ENCODE data around the gene GYS2. TPM values are rescaled to one million over a fixed set of nuclear protein-coding genes. Genes with fewer than 3 reads are reported as not detected.
A peak's percentile ranks its signal among the peaks of the same experiment; 100 is the strongest.
"Not testable (repeated sequence)": the region's sequence is repeated elsewhere in the genome, so short reads cannot be mapped to it uniquely, and the experiment has no call there.

GYS2 gene
- total and polyA plus RNA-seq, 9 of the 15 experiments (the other 6 are each of a cell fraction or from before 2014, with no cell fraction given) = not detected

DNA sequence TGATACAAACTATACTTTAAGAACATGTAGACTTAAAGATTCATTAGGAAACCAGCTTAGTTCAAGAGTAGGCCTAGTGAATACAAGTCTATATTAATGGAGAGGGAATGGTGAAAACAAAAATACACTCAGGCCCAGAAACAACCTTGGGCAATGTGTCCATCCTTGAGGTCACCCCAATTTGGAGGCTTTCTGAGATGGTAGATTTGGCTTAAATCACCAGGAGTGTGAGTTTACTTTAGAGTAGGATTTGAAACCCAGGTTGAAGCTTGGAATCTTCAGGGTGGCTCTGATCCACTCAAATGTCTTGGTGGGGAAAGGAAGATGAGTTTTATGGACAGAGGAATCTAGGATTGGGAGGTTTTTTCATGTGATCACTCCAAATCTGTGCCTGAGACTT lies 42.5 kb upstream of the GYS2 start:
- in situ Hi-C loops (cut with MboI) (no loop called here), intact Hi-C loops (cut with micrococcal nuclease) (no loop called here)
- Histone ChIP-seq H3K4me1 (replicated peaks in 1 of 2; ENCODE audit: control insufficient read depth in 2 of 2, insufficient read depth in 2 of 2, low read length in 2 of 2) (peaks cover 0 to 2% of the 10 kb centered on the region in 2 experiments; a peak in 1 of 5 replicates), H3K4me3 (no peak overlapping the region), H4K20me1 (replicated peaks; ENCODE audit: control insufficient read depth, insufficient read depth, low read length) (no peaks in the 10 kb centered on the region), H3K27ac (ENCODE audit: extremely low read depth, low read depth, low read length) (no peak overlapping the region), H2AFZ (ENCODE audit: low read depth, low read length) (no peak overlapping the region), H3K4me2 (ENCODE audit: insufficient read depth, low read length) (no peak overlapping the region), H3K27me3 (ENCODE audit: control insufficient read depth in 2 of 2, insufficient read depth in 2 of 2, low read length in 2 of 2) (no peaks in the 10 kb centered on the region), H3K9me3 (replicated peaks; ENCODE audit: control insufficient read depth, insufficient read depth, low read depth, low read length) (no peaks in the 10 kb centered on the region), H3K9ac (ENCODE audit: insufficient read depth in 1 of 2, low read depth in 2 of 2, low read length in 2 of 2) (no peak overlapping the region), H3K36me3 (ENCODE audit: control insufficient read depth, insufficient read depth, low read length) (peaks cover 96% of the 10 kb centered on the region), H3K79me2 (ENCODE audit: control insufficient read depth, insufficient read depth, low read length) (peaks cover 78% of the 10 kb centered on the region), H3K9me1 (ENCODE audit: control insufficient read depth, insufficient read depth, low read length) (no peaks in the 10 kb centered on the region)
- TF ChIP-seq TAF9B (IDR thresholded peaks at IDR 0.05; ENCODE audit: partially characterized antibody) = no peak
- TF ChIP-seq POLR2A (conservative IDR thresholded peaks at IDR 0.05) = peak; percentile 57
- no peak for FAIRE-seq
- BruUV-seq (replicated peaks) = no TSS peak
- no peak for DNase-seq (ENCODE audit: extremely low read depth in 1 of 4, low spot score in 3 of 4)
- ChIA-PET POLR2A (interaction anchor here (1.4 kb wide), 1 partner anchor 10 kb away, joined by 12 read pairs; the partner anchor contains the start of gene LDHB), CTCF (ENCODE audit: low intra/inter-chr PET ratio) (no interaction called here)
- ATAC-seq = no peak

- FAIRE-seq; H3K4me3 ChIP-seq; H2AFZ ChIP-seq (ENCODE audit: low read depth, low read length); H3K9ac ChIP-seq (ENCODE audit: insufficient read depth in 1 of 2, low read depth in 2 of 2, low read length in 2 of 2); H3K27ac ChIP-seq (ENCODE audit: extremely low read depth, low read depth, low read length); H3K4me2 ChIP-seq (ENCODE audit: insufficient read depth, low read length); H3K4me1 ChIP-seq (replicated peaks in 1 of 2; ENCODE audit: control insufficient read depth in 2 of 2, insufficient read depth in 2 of 2, low read length in 2 of 2); ATAC-seq; H4K20me1 ChIP-seq (replicated peaks; ENCODE audit: control insufficient read depth, insufficient read depth, low read length); intact Hi-C loops (cut with micrococcal nuclease); H3K9me1 ChIP-seq (ENCODE audit: control insufficient read depth, insufficient read depth, low read length); CTCF ChIA-PET (ENCODE audit: low intra/inter-chr PET ratio); DNase-seq (ENCODE audit: extremely low read depth in 1 of 4, low spot score in 3 of 4); H3K27me3 ChIP-seq (ENCODE audit: control insufficient read depth in 2 of 2, insufficient read depth in 2 of 2, low read length in 2 of 2); in situ Hi-C loops (cut with MboI); BruUV-seq (replicated peaks); H3K9me3 ChIP-seq (replicated peaks; ENCODE audit: control insufficient read depth, insufficient read depth, low read depth, low read length): not testable (repeated sequence)
- 0 out of 2 replicates have a peak, but pooled peaks have one; percentile 35 for TF ChIP-seq MAX (CRISPR knock-in tag; IDR thresholded peaks at IDR 0.05)
- 67% methylated on average over 2 of the region's 7 CpGs for WGBS (ENCODE audit: insufficient coverage, low coverage, missing lambda C conversion rate)
- POLR2A ChIA-PET = interaction anchor here (0.7 kb wide), 1 partner anchor 108 kb away, joined by 3 read pairs; no protein-coding TSS in a partner anchor
- Histone ChIP-seq H3K79me2 (ENCODE audit: control insufficient read depth, insufficient read depth, low read length) (peaks cover 71% of the 10 kb centered on the region), H3K36me3 (ENCODE audit: control insufficient read depth, insufficient read depth, low read length) (peaks cover 93% of the 10 kb centered on the region)
These were observed 40.4 kb upstream of the GYS2 start for GRCh38 chr12:21645041-21645500.

Measured in K562 (cell line).